Measurements from ENCODE around the gene CYTH1. TPM values are rescaled to one million over a fixed set of nuclear protein-coding genes. Genes with fewer than 3 reads are reported as not detected.
"Not testable (repeated sequence)": the region's sequence is repeated elsewhere in the genome, so short reads cannot be mapped to it uniquely, and the experiment has no call there.

The CYTH1 gene
- total and polyA plus RNA-seq, 3 experiments from 2014 or later = 115 to 279 (median 129) TPM

- ChIA-PET CTCF (interaction anchor here (0.9 to 2.9 kb wide), 6 partner anchors 8 to 63 kb away, joined by 3 to 16 read pairs (median 8); no protein-coding TSS in a partner anchor), POLR2A (interaction anchor here (0.6 to 2.1 kb wide), 8 partner anchors 16 to 61 kb away, joined by 3 to 21 read pairs (median 5); partner anchors contain the start of gene USP36)
- not testable (repeated sequence) for H3K36me3 ChIP-seq (ENCODE audit: insufficient read depth, low read length); H3K9me3 Mint-ChIP-seq; H3K27me3 Mint-ChIP-seq; H3K9me3 ChIP-seq (ENCODE audit: low read length); H3K27me3 ChIP-seq (ENCODE audit: insufficient read depth, low read length, poor library complexity, severe bottlenecking)
- Mint-ChIP-seq H3K27ac (peak overlapping the region; percentile 91 to 99 (median 95)), H3K4me1 (peaks cover 55 to 69% (median 64%) of the 10 kb centered on the region in 3 donors), H3K36me3 (peaks cover 0 to 32% (median 4%) of the 10 kb centered on the region in 3 donors), H3K4me3 (peak overlapping the region; percentile 88 to 95 (median 93))
- peak overlapping the region; percentile 60 for H3K4me3 ChIP-seq (ENCODE audit: low read length)
- H3K4me1 ChIP-seq (ENCODE audit: insufficient read depth, low read length) = peaks cover 60% of the 10 kb centered on the region
- peak overlapping the region; percentile 83 for H3K27ac ChIP-seq (ENCODE audit: low read depth, low read length)
- DNase-seq = peak in 1 of 5 donors; percentile 18
Measured at GRCh38 chr17:78779286-78779651, 2.8 kb downstream of the CYTH1 start.

GRCh38 chr17:78777881-78778280 lies 4.2 kb downstream of the CYTH1 start:
- H3K9me3 Mint-ChIP-seq = no peaks in the 10 kb centered on the region
- H3K27ac ChIP-seq (ENCODE audit: low read depth, low read length) = peak overlapping the region; percentile 15
- peaks cover 56 to 69% (median 59%) of the 10 kb centered on the region in 3 donors for H3K4me1 Mint-ChIP-seq
- no peaks in the 10 kb centered on the region for H3K9me3 ChIP-seq (ENCODE audit: low read length)
- peaks cover 0 to 34% (median 4%) of the 10 kb centered on the region in 3 donors for H3K36me3 Mint-ChIP-seq
- H3K27me3 ChIP-seq (ENCODE audit: insufficient read depth, low read length, poor library complexity, severe bottlenecking) = no peaks in the 10 kb centered on the region
- POLR2A ChIA-PET = interaction anchor here (0.6 to 1.1 kb wide), 2 partner anchors 15 to 29 kb away, joined by 4 to 7 read pairs; no protein-coding TSS in a partner anchor
- peaks cover 0 to 4% of the 10 kb centered on the region in 2 donors for H3K27me3 Mint-ChIP-seq
- DNase-seq = peak in 1 of 5 donors; percentile 43
- H3K27ac Mint-ChIP-seq = peak overlapping the region; percentile 87 to 98 (median 94)
- peak overlapping the region; percentile 71 to 90 (median 77) for H3K4me3 Mint-ChIP-seq
- CTCF ChIA-PET = interaction anchor here (0.8 kb wide), 1 partner anchor 9 kb away, joined by 4 read pairs; no protein-coding TSS in a partner anchor
- H3K36me3 ChIP-seq (ENCODE audit: insufficient read depth, low read length) = no peaks in the 10 kb centered on the region
- peaks cover 58% of the 10 kb centered on the region for H3K4me1 ChIP-seq (ENCODE audit: insufficient read depth, low read length)
- H3K4me3 ChIP-seq (ENCODE audit: low read length) = no peak overlapping the region

GRCh38 chr17:78774956-78775571 lies 7.0 kb downstream of the CYTH1 start:
- no peaks in the 10 kb centered on the region for H3K27me3 ChIP-seq (ENCODE audit: insufficient read depth, low read length, poor library complexity, severe bottlenecking)
- H3K4me3 Mint-ChIP-seq = peak overlapping the region; percentile 84 to 92 (median 89)
- H3K27ac ChIP-seq (ENCODE audit: low read depth, low read length) = peak overlapping the region; percentile 57
- no peaks in the 10 kb centered on the region for H3K36me3 ChIP-seq (ENCODE audit: insufficient read depth, low read length)
- CTCF ChIA-PET = interaction anchor here (0.9 to 1.5 kb wide), 6 partner anchors 8 to 28 kb away, joined by 3 to 5 read pairs (median 3); no protein-coding TSS in a partner anchor
- peaks cover 2 to 40% (median 4%) of the 10 kb centered on the region in 3 donors for H3K36me3 Mint-ChIP-seq
- peaks cover 67 to 84% (median 75%) of the 10 kb centered on the region in 3 donors for H3K4me1 Mint-ChIP-seq
- H3K9me3 Mint-ChIP-seq = no peaks in the 10 kb centered on the region
- peak overlapping the region; percentile 61 for H3K4me3 ChIP-seq (ENCODE audit: low read length)
- H3K4me1 ChIP-seq (ENCODE audit: insufficient read depth, low read length) = peaks cover 80% of the 10 kb centered on the region
- no peaks in the 10 kb centered on the region for H3K9me3 ChIP-seq (ENCODE audit: low read length)
- no peaks in the 10 kb centered on the region for H3K27me3 Mint-ChIP-seq
- peak; percentile 50 to 74 (median 65) for DNase-seq
- POLR2A ChIA-PET = interaction anchor here (0.8 to 1.3 kb wide), 2 partner anchors 11 to 18 kb away, joined by 3 read pairs; no protein-coding TSS in a partner anchor
- H3K27ac Mint-ChIP-seq = peak overlapping the region; percentile 86 to 98 (median 96)

- ChIA-PET CTCF (interaction anchor here (1.1 to 1.3 kb wide), 3 partner anchors 10 to 28 kb away, joined by 3 to 4 read pairs (median 3); no protein-coding TSS in a partner anchor), POLR2A (no interaction called here)
- Mint-ChIP-seq H3K36me3 (peaks cover 0 to 37% (median 2%) of the 10 kb centered on the region in 3 donors), H3K27ac (peak overlapping the region; percentile 86 to 98 (median 96)), H3K9me3 (no peaks in the 10 kb centered on the region), H3K27me3 (no peaks in the 10 kb centered on the region), H3K4me3 (peak overlapping the region; percentile 84 to 92 (median 89)), H3K4me1 (peaks cover 61 to 78% (median 69%) of the 10 kb centered on the region in 3 donors)
- peak overlapping the region; percentile 57 for H3K27ac ChIP-seq (ENCODE audit: low read depth, low read length)
- DNase-seq = peak in 2 of 5 donors; percentile 44
- no peaks in the 10 kb centered on the region for H3K9me3 ChIP-seq (ENCODE audit: low read length)
- H3K4me3 ChIP-seq (ENCODE audit: low read length) = peak overlapping the region; percentile 61
- peaks cover 84% of the 10 kb centered on the region for H3K4me1 ChIP-seq (ENCODE audit: insufficient read depth, low read length)
- no peaks in the 10 kb centered on the region for H3K27me3 ChIP-seq (ENCODE audit: insufficient read depth, low read length, poor library complexity, severe bottlenecking)
- H3K36me3 ChIP-seq (ENCODE audit: insufficient read depth, low read length) = no peaks in the 10 kb centered on the region
Measured at GRCh38 chr17:78774453-78774852, 7.6 kb downstream of the CYTH1 start.

- H3K9me3 Mint-ChIP-seq = no peaks in the 10 kb centered on the region
- Histone ChIP-seq H3K36me3 (ENCODE audit: insufficient read depth, low read length) (no peaks in the 10 kb centered on the region), H3K9me3 (ENCODE audit: low read length) (no peaks in the 10 kb centered on the region), H3K27ac (ENCODE audit: low read depth, low read length) (peak overlapping the region; percentile 21), H3K27me3 (ENCODE audit: insufficient read depth, low read length, poor library complexity, severe bottlenecking) (no peaks in the 10 kb centered on the region), H3K4me3 (ENCODE audit: low read length) (peak overlapping the region; percentile 52), H3K4me1 (ENCODE audit: insufficient read depth, low read length) (peaks cover 88% of the 10 kb centered on the region)
- CTCF ChIA-PET = interaction anchor here (1.3 to 4.1 kb wide), 2 partner anchors 8 to 24 kb away, joined by 3 to 16 read pairs; no protein-coding TSS in a partner anchor
- H3K4me1 Mint-ChIP-seq = peaks cover 47 to 60% (median 50%) of the 10 kb centered on the region in 3 donors
- no peaks in the 10 kb centered on the region for H3K27me3 Mint-ChIP-seq
- H3K36me3 Mint-ChIP-seq = peaks cover 0 to 27% (median 2%) of the 10 kb centered on the region in 3 donors
- POLR2A ChIA-PET = interaction anchor here (0.7 to 1.4 kb wide), 6 partner anchors 13 to 23 kb away, joined by 3 to 4 read pairs (median 3); no protein-coding TSS in a partner anchor
- H3K27ac Mint-ChIP-seq = peak overlapping the region; percentile 85 to 99 (median 96)
- peak in 1 of 5 donors; percentile 23 for DNase-seq
- peak overlapping the region; percentile 73 to 91 (median 82) for H3K4me3 Mint-ChIP-seq
Measured at GRCh38 chr17:78771758-78772382, 10.2 kb downstream of the CYTH1 start.

GRCh38 chr17:78769196-78769773 lies 12.8 kb downstream of the CYTH1 start:
- H3K4me1 Mint-ChIP-seq = peaks cover 36 to 40% (median 39%) of the 10 kb centered on the region in 3 donors
- POLR2A ChIA-PET = interaction anchor here (0.6 to 1.4 kb wide), 6 partner anchors 10 to 66 kb away, joined by 3 to 5 read pairs (median 4); no protein-coding TSS in a partner anchor
- H3K9me3 Mint-ChIP-seq = no peaks in the 10 kb centered on the region
- CTCF ChIA-PET = interaction anchor here (0.5 to 4.1 kb wide), 9 partner anchors 8 to 324 kb away, joined by 3 to 16 read pairs (median 4); no protein-coding TSS in a partner anchor
- DNase-seq = no peak
- H3K4me1 ChIP-seq (ENCODE audit: insufficient read depth, low read length) = peaks cover 97% of the 10 kb centered on the region
- H3K4me3 Mint-ChIP-seq = no peak overlapping the region
- no peaks in the 10 kb centered on the region for H3K27me3 Mint-ChIP-seq
- no peak overlapping the region for H3K27ac ChIP-seq (ENCODE audit: low read depth, low read length)
- peaks cover 0 to 28% (median 5%) of the 10 kb centered on the region in 3 donors for H3K36me3 Mint-ChIP-seq
- peak overlapping the region; percentile 32 for H3K4me3 ChIP-seq (ENCODE audit: low read length)
- no peak overlapping the region for H3K27ac Mint-ChIP-seq
- no peaks in the 10 kb centered on the region for H3K9me3 ChIP-seq (ENCODE audit: low read length)
- no peaks in the 10 kb centered on the region for H3K27me3 ChIP-seq (ENCODE audit: insufficient read depth, low read length, poor library complexity, severe bottlenecking)
- H3K36me3 ChIP-seq (ENCODE audit: insufficient read depth, low read length) = no peaks in the 10 kb centered on the region

- Mint-ChIP-seq H3K4me1 (peaks cover 34 to 43% (median 39%) of the 10 kb centered on the region in 3 donors), H3K27me3 (no peaks in the 10 kb centered on the region), H3K27ac (no peak overlapping the region), H3K4me3 (no peak overlapping the region), H3K9me3 (no peaks in the 10 kb centered on the region), H3K36me3 (peaks cover 0 to 30% (median 7%) of the 10 kb centered on the region in 3 donors)
- no peaks in the 10 kb centered on the region for H3K36me3 ChIP-seq (ENCODE audit: insufficient read depth, low read length)
- H3K4me3 ChIP-seq (ENCODE audit: low read length) = peak overlapping the region; percentile 8
- ChIA-PET CTCF (interaction anchor here (1.5 to 1.6 kb wide), 2 partner anchors 8 to 21 kb away, joined by 3 to 5 read pairs; no protein-coding TSS in a partner anchor), POLR2A (interaction anchor here (1.0 to 1.1 kb wide), 2 partner anchors 9 to 19 kb away, joined by 3 to 4 read pairs; no protein-coding TSS in a partner anchor)
- H3K4me1 ChIP-seq (ENCODE audit: insufficient read depth, low read length) = peaks cover 97% of the 10 kb centered on the region
- no peak overlapping the region for H3K27ac ChIP-seq (ENCODE audit: low read depth, low read length)
- no peaks in the 10 kb centered on the region for H3K9me3 ChIP-seq (ENCODE audit: low read length)
- no peaks in the 10 kb centered on the region for H3K27me3 ChIP-seq (ENCODE audit: insufficient read depth, low read length, poor library complexity, severe bottlenecking)
- no peak for DNase-seq
Measured at GRCh38 chr17:78767806-78768205, 14.3 kb downstream of the CYTH1 start.
